ENCODE data around the gene SPATA13.
"Not testable (repeated sequence)": the region's sequence is repeated elsewhere in the genome, so short reads cannot be mapped to it uniquely, and the experiment has no call there.

The SPATA13 gene

GRCh38 chr13:24184265-24184841, 23.8 kb downstream of the SPATA13 start:
- Histone ChIP-seq H3K36me3 (ENCODE audit: insufficient read depth, low read length) (no peaks in the 10 kb centered on the region; the same call in 1 of the 2 replicates), H3K9ac (ENCODE audit: low read depth, low read length) (no peak overlapping the region), H3K9me3 (ENCODE audit: control insufficient read depth, insufficient read depth, low read length) (peaks cover 3% of the 10 kb centered on the region; the same call in 1 of the 2 replicates), H3K4me1 (ENCODE audit: insufficient read depth, low read length) (0 out of 2 replicates have a peak, but pooled peaks cover 5% of the 10 kb centered on the region)

- Histone ChIP-seq H3K9ac (ENCODE audit: low read depth, low read length) (no peak overlapping the region), H3K36me3 (ENCODE audit: insufficient read depth, low read length) (no peaks in the 10 kb centered on the region; the same call in 1 of the 2 replicates)
Observed at GRCh38 chr13:24184882-24185281, 24.4 kb downstream of the SPATA13 start.

GRCh38 chr13:24185591-24186232, 25.2 kb downstream of the SPATA13 start:
- Histone ChIP-seq H3K36me3 (ENCODE audit: insufficient read depth, low read length) (no peaks in the 10 kb centered on the region; the same call in 1 of the 2 replicates), H3K9ac (ENCODE audit: low read depth, low read length) (no peak overlapping the region), H3K9me3 (ENCODE audit: control insufficient read depth, insufficient read depth, low read length) (peaks cover 3% of the 10 kb centered on the region; the same call in 1 of the 2 replicates), H3K4me1 (ENCODE audit: insufficient read depth, low read length) (0 out of 2 replicates have a peak, but pooled peaks cover 5% of the 10 kb centered on the region)

More at GRCh38 chr13:24184882-24185281, 24.4 kb downstream of the SPATA13 start:
- peaks cover 3% of the 10 kb centered on the region; the same call in 1 of the 2 replicates for H3K9me3 ChIP-seq (ENCODE audit: control insufficient read depth, insufficient read depth, low read length)
- 0 out of 2 replicates have a peak, but pooled peaks cover 5% of the 10 kb centered on the region for H3K4me1 ChIP-seq (ENCODE audit: insufficient read depth, low read length)

GRCh38 chr13:24187185-24187584, 26.7 kb downstream of the SPATA13 start:
- Histone ChIP-seq H3K9ac (ENCODE audit: low read depth, low read length) (no peak overlapping the region), H3K4me1 (ENCODE audit: insufficient read depth, low read length) (0 out of 2 replicates have a peak, but pooled peaks cover 5% of the 10 kb centered on the region), H3K36me3 (ENCODE audit: insufficient read depth, low read length) (no peaks in the 10 kb centered on the region; the same call in 1 of the 2 replicates), H3K9me3 (ENCODE audit: control insufficient read depth, insufficient read depth, low read length) (peaks cover 3% of the 10 kb centered on the region; the same call in 1 of the 2 replicates)

GRCh38 chr13:24192057-24192810, 31.7 kb downstream of the SPATA13 start:
- Histone ChIP-seq H3K36me3 (ENCODE audit: insufficient read depth, low read length) (no peaks in the 10 kb centered on the region; the same call in 1 of the 2 replicates), H3K9ac (ENCODE audit: low read depth, low read length) (no peak overlapping the region), H3K4me1 (ENCODE audit: insufficient read depth, low read length) (peaks cover under 1% of the 10 kb centered on the region), H3K9me3 (ENCODE audit: control insufficient read depth, insufficient read depth, low read length) (peaks cover 3% of the 10 kb centered on the region; the same call in 1 of the 2 replicates)

GRCh38 chr13:24192811-24193162, 32.3 kb downstream of the SPATA13 start:
- no peak overlapping the region for H3K9ac ChIP-seq (ENCODE audit: low read depth, low read length)
- no peaks in the 10 kb centered on the region; the same call in 1 of the 2 replicates for H3K36me3 ChIP-seq (ENCODE audit: insufficient read depth, low read length)
- H3K9me3 ChIP-seq (ENCODE audit: control insufficient read depth, insufficient read depth, low read length), result peaks cover 3% of the 10 kb centered on the region; the same call in 1 of the 2 replicates
- H3K4me1 ChIP-seq (ENCODE audit: insufficient read depth, low read length), result no peaks in the 10 kb centered on the region; the same call in none of the 2 replicates

GRCh38 chr13:24194447-24194846, 33.9 kb downstream of the SPATA13 start:
- H3K4me1 ChIP-seq (ENCODE audit: insufficient read depth, low read length), result peaks cover 2% of the 10 kb centered on the region
- H3K36me3 ChIP-seq (ENCODE audit: insufficient read depth, low read length), result no peaks in the 10 kb centered on the region
- no peak overlapping the region for H3K9ac ChIP-seq (ENCODE audit: low read depth, low read length)
- H3K9me3 ChIP-seq (ENCODE audit: control insufficient read depth, insufficient read depth, low read length), result no peaks in the 10 kb centered on the region

- no peaks in the 10 kb centered on the region for H3K36me3 ChIP-seq (ENCODE audit: insufficient read depth, low read length)
- H3K9me3 ChIP-seq (ENCODE audit: control insufficient read depth, insufficient read depth, low read length), result no peaks in the 10 kb centered on the region
- no peak overlapping the region for H3K9ac ChIP-seq (ENCODE audit: low read depth, low read length)
- peaks cover 3% of the 10 kb centered on the region for H3K4me1 ChIP-seq (ENCODE audit: insufficient read depth, low read length)
Observed at GRCh38 chr13:24195626-24196025, 35.1 kb downstream of the SPATA13 start.

- Histone ChIP-seq H3K9ac (ENCODE audit: low read depth, low read length) (no peak overlapping the region), H3K36me3 (ENCODE audit: insufficient read depth, low read length) (no peaks in the 10 kb centered on the region), H3K9me3 (ENCODE audit: control insufficient read depth, insufficient read depth, low read length) (no peaks in the 10 kb centered on the region), H3K4me1 (ENCODE audit: insufficient read depth, low read length) (peaks cover 3% of the 10 kb centered on the region)
Observed at GRCh38 chr13:24196593-24197197, 36.2 kb downstream of the SPATA13 start.

GRCh38 chr13:24199016-24199415, 38.5 kb downstream of the SPATA13 start:
- Histone ChIP-seq H3K9ac (ENCODE audit: low read depth, low read length) (no peak overlapping the region), H3K36me3 (ENCODE audit: insufficient read depth, low read length) (no peaks in the 10 kb centered on the region), H3K4me1 (ENCODE audit: insufficient read depth, low read length) (peaks cover 10% of the 10 kb centered on the region; the same call in 1 of the 2 replicates), H3K9me3 (ENCODE audit: control insufficient read depth, insufficient read depth, low read length) (no peaks in the 10 kb centered on the region)

- no peak overlapping the region for H3K9ac ChIP-seq (ENCODE audit: low read depth, low read length)
- no peaks in the 10 kb centered on the region for H3K36me3 ChIP-seq (ENCODE audit: insufficient read depth, low read length)
- H3K9me3 ChIP-seq (ENCODE audit: control insufficient read depth, insufficient read depth, low read length), result no peaks in the 10 kb centered on the region
- H3K4me1 ChIP-seq (ENCODE audit: insufficient read depth, low read length), result peaks cover 10% of the 10 kb centered on the region; the same call in 1 of the 2 replicates
Observed at GRCh38 chr13:24202215-24202614, 41.7 kb downstream of the SPATA13 start.

GRCh38 chr13:24203273-24203672, 42.8 kb downstream of the SPATA13 start:
- Histone ChIP-seq H3K36me3 (ENCODE audit: insufficient read depth, low read length) (no peaks in the 10 kb centered on the region), H3K4me1 (ENCODE audit: insufficient read depth, low read length) (peaks cover 10% of the 10 kb centered on the region; the same call in 1 of the 2 replicates), H3K9me3 (ENCODE audit: control insufficient read depth, insufficient read depth, low read length) (no peaks in the 10 kb centered on the region), H3K9ac (ENCODE audit: low read depth, low read length) (no peak overlapping the region)

- peaks cover 10% of the 10 kb centered on the region; the same call in 1 of the 2 replicates for H3K4me1 ChIP-seq (ENCODE audit: insufficient read depth, low read length)
- no peak overlapping the region for H3K9ac ChIP-seq (ENCODE audit: low read depth, low read length)
- no peaks in the 10 kb centered on the region for H3K9me3 ChIP-seq (ENCODE audit: control insufficient read depth, insufficient read depth, low read length)
- no peaks in the 10 kb centered on the region for H3K36me3 ChIP-seq (ENCODE audit: insufficient read depth, low read length)
Observed at GRCh38 chr13:24203811-24204210, 43.3 kb downstream of the SPATA13 start.

- H3K4me1 ChIP-seq (ENCODE audit: insufficient read depth, low read length); H3K36me3 ChIP-seq (ENCODE audit: insufficient read depth, low read length); H3K9ac ChIP-seq (ENCODE audit: low read depth, low read length); H3K9me3 ChIP-seq (ENCODE audit: control insufficient read depth, insufficient read depth, low read length): not testable (repeated sequence)
Observed at GRCh38 chr13:24205076-24205475, 44.6 kb downstream of the SPATA13 start.
